ENCODE measurements around the gene RPS6KA3.
"Not testable (repeated sequence)": the region's sequence is repeated elsewhere in the genome, so short reads cannot be mapped to it uniquely, and the experiment has no call there.

Gene RPS6KA3

DNA sequence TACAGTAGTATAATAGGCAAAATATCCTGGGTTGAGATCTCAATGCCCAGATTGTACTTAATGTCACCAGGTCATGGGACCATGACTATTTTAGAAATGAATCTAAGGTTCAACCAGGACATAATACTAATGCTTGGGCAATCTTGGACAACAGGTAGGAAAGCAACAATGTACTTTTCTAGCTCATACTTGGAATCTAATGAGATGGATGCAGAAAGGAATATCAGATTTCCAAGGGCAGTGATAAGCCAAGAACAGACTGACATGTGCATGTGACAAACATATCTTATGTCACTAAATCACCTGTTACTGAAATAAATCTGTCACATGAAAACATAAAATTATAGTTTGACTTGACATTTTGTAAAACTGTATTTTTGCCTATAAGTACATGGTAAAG is 51.1 kb downstream of the RPS6KA3 start:
- DNase-seq, result no peak

DNA sequence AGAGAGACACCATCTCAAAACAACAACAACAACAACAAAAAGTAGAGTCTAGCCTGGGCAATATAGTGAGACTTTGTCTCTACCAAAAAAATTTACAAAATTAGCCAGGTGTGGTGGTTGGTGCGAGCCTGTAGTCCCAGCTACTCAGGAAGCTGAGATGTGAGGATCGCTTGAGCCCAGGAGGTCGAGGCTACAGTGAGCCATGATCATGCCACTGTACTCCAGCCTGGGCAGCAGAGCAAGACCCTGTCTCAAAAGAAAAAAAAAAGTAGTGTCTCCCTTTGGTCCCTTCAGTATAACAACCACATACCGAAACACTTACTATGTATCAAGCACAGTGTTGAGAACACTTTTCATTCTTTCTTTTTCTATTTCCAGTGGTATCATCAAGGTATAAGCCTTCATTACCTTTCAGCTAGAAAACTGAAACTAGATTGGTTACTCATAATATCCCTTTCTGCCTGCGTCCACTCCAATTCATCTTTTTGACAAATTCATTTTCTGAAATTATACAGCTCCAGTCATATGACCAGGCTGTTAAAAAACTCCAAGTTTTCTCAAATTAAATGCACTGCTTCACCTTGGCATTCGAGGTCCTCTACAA is 54.1 kb downstream of the RPS6KA3 start:
- DNase-seq, result no peak

DNA sequence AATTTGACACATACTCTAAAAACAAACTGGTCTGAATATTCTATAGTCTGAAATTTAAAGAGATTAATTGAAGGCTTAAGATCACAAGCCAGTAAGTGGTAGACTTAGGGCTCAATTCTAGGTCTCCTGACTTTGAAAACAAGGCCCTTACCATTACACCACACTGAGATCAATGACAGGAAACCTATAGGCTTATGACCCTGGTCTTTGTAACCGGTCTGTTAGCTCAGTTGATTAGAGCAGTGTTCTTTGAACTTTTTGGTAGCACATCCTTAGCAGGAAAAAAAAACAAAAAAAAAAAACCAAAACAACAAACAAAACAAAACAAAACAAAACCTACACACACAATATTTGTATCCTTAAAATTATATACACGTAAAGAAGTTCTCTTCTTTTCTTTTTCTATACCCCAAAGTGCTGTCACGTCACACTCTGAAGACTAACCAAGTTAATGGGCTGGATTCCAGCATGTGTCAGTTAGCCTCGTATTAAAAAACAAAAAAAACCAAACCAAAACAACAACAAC is 55.4 kb downstream of the RPS6KA3 start:
- DNase-seq, result no peak

DNA sequence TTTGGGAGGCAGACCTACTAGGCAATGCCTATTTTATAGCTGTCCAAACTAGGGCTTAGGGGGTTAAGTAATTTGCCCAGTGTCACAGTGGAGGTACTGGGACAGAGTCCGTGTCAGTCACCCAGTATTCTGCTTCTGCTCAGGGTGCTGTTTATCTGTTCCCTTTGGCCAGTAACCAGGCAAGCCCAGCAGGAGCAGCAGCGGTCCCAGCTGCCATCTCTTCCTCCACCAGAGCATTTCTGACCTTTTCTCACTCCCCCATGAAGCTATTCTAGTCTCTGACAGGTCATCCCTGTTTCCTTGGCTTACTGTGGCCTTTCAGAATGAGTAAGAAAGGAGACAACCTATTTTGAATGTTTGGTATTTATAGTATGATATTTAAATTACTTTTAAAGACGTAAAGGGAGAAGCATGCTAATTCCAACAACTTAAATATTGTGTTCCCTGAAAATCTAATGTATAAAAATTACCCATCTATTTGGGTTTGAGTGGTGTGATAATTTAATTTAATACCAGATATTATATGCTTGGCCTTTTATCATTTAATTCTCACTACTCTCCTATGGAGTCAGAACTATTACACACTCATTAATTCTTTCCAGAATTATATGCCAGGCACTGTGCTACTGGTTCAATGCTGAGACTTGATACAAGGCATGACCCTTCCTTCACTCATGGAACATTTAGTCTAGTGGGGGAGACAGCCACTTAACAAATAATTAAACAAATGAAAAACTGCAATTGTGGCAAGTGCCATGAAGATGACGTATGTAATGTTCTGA is 60.6 kb downstream of the RPS6KA3 start:
- no peak for DNase-seq

DNA sequence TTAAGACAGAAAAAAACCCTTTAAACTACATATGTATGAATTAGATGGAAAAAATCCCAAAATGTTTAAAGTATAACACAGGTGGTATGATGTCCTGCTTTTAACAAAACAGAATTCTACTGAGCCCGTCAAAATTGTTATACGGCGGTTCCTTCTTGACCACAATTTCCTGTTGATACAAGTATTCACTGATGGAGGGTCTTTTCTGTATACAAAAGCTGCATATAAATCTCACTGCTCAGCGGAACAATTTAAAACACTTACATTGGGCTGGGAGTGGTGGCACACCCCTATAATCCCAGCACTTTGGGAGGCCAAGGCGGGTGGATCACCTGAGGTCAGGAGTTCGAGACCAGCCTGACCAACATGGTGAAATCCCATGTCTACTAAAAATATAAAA is 62.4 kb downstream of the RPS6KA3 start:
- DNase-seq, result no peak

DNA sequence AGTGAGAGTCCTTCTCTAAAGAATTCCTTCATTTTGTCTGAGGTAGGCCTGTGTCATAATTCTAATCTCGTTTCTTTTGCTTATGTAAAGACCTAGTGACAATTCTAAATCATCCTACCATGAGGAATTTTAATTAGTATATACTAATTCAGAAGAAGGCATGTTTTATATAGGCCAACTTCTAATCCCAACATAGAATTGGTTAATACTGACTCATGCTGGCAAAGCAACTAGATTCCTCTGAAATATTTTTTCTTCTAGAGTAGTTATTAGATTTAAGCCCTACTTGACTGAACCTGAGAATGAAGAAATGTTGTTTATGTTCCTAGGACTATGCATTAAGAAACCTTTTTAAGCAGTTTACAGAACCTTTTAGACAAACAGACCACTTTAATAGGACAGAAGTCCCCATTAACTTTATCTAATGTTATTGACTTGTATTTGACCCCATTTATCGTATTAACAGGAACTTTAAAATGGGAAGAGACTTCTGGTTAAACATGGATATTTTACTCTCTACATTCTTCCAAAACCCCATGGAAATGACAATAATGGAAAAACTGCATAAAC is 69.0 kb downstream of the RPS6KA3 start:
- DNase-seq, result no peak

DNA sequence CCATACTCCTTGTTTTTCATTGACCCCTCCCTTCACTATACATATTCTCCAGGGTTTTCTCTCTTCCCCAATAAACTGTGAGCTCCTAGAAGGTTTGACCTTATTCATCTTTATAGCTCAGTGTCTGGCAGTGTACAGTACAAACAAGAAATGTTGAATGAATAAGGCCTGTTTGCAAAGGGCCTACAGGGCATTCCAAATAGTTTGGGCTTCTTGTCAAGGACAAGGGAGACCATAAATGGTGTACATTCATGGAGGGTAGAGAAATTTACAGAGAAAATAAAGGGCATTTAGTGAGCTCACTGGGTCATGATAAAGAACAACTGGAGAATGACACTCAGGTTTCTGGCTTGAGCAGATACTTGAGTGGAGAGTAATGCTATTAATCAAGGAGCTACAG is 77.5 kb downstream of the RPS6KA3 start:
- DNase-seq, result no peak

DNA sequence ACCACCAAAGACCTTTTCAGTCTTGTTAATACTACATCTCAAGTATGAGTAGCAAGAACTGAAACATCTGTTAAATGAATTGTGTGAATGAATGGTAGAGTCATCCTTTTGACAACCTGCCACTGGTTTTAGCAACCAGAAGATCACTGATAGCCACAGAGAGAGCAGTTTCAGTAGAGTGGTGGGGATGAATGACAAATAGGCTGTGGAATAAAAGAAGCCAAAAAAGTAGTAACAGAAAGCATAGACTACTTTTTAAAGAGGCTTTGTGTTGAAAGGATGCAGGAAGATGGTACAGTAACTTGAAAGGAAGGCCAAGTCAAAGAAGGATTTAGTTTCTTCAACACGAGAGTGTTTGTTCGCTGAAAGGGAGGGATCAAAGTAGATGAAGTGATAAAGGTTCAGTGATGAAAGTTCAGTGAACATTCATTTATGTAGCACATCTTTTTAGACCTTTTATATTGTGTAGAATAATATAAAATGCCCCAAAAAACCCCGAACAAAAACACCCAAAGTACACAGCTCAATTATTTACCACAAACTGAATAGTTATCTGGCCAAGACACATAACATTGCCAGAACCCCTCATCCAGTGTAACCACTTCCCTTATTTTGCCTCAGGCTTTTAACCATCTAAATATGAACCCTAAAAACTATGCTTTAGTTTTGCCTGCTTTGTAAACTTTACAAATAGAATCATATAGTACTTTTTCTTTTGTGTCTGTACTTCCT is 84.9 kb downstream of the RPS6KA3 start:
- no peak for DNase-seq

DNA sequence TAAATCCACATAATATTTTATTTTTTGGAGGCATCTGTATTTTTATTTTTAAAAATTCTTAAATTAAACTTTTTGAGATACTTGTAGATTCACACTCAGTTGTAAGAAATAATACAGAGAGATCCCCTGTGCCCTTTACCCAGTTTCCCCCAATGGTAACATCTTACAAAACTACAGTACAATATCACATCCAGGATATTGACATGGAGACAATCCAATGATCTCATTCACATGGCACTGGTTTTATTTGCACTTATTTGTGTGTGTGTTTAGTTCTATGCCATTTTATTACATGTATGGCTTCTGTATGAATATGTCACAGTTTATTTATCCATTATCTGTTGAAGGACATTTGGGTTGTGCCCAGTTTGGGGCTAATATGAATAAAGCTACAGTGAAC is 89.6 kb downstream of the RPS6KA3 start:
- no peak for DNase-seq

DNA sequence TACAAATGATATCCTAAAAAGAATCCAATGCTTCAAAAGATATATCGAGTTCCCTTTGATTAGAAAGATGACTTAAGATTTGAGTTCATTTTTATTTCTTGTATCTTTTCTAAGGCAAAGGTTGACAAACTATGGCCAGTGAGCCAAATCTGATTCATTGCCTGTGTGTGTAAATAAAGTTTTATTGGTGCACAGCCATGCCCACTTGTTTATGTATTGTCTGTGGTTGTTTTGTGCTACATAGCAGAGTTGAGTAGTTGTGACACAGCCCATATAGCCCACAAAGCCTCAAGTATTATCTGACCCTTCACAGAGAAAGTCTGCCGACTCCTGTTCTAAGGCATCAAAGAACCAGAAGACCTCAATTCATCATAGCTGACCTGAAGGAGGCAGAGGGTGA is 92.9 kb downstream of the RPS6KA3 start:
- DNase-seq, result no peak

DNA sequence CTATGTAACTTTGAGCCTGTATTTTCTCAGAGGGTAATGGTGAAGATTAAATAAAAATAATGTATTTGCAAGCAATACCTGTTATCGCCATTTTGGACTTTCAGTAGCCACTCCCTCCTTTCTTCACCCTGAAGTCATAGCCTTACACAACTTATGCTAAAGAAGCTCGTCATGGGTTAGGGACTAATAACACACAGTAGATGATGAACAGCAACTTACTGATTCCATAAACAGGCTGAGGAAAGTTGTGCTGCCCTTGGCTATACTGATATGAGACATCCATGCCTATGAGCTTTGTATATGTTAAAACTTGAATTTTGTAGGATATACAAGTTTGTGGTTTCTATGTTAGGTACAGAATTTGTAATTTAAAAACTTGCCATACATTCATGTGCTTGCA is 93.4 kb downstream of the RPS6KA3 start:
- no peak for DNase-seq

DNA sequence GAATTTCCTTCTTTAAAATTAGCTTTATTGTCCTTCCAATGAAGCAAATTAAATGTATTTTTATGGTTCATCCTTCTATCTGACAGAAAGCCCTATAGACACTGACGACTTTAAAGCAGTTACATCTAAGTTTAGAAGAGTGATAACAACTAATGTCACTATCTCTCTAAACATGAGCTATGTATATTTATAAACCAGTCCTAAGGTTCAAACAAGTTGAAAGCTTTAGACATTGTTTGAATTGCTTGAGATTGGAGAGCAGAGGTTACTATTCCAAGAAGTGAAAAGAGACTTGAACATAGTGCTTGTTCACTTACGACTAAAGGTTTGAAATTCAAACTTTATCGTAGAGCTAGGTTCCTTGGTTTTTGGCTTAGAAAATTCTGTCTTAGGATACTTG is 94.8 kb downstream of the RPS6KA3 start:
- DNase-seq, result no peak

DNA sequence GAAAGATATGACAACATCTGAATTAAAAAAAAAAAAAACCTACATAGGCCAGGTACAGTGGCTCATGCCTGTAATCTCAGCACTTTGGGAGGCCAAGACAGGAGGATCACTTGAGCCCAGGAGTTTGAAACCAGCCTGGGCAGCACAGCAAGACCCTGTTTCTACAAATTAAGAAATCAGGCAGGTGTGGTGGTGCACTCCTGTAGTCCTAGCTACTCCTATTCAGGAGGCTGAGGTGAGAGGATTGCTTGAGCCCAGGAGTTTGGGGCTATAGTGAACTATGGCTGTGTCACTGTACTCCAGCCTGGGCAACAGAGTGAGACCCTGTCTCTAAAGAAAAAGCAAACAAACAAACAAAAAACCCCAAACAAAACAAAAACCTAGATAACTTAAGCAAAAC is 104.2 kb downstream of the RPS6KA3 start:
- DNase-seq, result not testable (repeated sequence)

DNA sequence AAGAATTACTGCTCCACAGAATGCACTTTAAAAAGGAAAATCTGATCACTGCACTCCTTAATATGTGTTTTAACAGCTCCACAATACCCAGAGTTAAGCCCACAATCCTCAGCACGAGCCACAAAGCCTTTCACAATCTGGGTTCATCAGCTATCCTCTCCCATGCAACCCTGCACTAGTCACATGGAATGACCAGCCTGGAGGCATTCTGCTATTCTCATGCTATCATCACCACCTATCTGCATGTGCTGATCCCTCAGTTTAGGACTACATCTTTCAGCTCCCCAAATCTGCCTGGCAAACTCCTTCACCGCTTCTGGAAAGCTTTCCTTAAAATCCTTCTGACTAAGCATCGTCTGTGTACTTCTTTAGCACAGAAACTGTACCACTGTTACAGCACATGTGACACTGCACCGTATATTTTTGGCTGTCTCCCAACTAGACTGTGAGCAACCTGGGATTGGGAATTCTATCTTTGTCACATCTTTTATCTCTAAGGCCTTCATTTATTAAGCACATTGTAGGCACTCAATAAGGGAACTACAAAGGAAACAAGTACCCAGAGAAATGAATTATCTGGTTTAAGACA is 106.8 kb downstream of the RPS6KA3 start:
- DNase-seq, result no peak

DNA sequence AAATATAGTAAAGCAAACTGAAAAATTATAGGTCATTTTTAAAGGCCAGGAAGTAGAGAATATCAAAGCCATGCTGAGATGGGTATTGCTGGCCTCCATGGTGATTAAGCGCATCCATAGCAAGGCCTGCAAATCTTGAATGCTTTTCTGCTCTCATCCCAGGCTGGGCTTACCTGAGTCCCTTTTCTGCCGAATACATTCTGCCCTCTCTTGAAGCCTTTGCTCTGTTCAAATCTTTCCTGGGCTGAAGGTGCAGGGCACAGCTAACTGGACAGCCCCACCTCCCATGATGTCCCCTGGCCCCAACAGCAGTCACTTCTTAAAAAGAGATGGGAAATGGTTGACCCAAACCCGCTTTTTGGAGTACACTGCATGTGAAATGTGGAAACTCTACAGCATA is 115.0 kb downstream of the RPS6KA3 start:
- no peak for DNase-seq

DNA sequence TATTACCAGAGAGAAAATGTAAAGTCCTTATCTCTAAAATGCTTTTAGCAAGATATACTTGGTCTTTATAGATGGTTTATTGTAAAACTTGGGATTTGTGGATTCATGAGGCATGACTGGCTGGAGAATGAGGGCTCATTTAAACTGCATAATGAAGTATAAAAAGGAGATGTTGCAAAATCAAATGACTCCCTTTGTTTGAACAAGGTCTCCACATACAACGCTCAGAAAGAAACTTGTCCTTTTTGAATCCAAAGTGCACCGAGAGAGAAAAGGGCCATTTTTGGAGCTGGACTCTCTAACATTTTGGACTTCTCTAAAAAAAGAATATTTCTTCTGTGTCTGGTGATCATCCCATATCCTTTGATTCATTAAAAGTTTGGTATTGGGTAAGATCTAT is 117.4 kb downstream of the RPS6KA3 start:
- no peak for DNase-seq

DNA sequence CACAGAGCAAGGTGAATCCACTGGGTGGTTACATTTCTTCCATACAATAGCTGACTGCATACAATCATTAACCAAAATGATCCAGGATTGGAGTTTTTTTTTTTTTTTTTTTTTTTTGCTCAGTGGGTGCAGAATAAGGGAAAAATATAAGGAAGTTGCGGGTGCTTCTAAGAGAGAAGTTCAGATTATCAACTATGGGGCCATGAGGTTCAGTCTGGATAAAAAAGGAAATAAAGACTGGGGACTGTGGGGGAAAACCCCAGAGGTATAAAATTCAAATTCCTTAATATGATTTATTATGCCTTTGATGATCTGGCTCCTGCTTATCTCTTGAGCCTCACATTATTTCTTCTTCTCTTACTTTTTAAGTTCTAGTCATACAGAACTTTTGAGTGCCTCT is 119.1 kb downstream of the RPS6KA3 start:
- DNase-seq, result no peak

DNA sequence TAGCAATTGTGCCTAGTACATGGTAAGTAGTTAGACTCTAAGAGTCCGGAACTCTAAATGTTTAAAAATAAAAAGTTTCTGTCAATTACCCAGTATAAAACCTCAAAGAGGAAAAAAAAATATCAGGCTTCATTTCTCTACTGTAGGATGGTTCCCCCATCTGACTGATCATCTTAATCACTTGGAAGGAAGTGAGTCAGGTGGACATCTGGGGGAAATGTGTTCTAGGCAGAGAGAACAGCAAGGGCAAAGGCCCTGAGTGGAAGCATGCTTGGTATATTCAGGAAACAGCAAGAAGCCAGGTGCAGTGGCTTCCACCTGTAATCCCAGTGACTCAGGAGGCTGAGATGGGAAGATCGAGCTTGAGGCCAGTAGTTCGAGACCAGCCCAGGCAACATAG is 122.2 kb downstream of the RPS6KA3 start:
- no peak for DNase-seq

DNA sequence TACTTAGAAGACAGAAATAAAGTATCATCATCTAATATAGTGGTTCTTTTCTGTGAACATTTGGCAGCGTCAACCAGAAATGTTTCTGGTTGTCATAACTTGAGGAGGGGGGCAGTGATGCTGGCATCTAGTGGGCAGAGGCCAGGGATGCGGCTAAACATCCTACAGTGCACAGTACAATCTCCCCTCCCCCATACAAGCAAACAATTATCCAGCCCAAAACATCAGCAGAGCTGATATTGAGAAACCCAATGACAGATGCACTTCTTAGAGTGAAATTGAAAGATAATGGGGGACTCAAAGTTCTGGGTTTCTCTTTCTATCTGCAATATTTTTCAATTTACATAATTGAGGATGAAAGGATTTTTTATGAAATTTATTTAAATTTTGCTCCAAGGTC is 123.1 kb downstream of the RPS6KA3 start:
- no peak for DNase-seq

DNA sequence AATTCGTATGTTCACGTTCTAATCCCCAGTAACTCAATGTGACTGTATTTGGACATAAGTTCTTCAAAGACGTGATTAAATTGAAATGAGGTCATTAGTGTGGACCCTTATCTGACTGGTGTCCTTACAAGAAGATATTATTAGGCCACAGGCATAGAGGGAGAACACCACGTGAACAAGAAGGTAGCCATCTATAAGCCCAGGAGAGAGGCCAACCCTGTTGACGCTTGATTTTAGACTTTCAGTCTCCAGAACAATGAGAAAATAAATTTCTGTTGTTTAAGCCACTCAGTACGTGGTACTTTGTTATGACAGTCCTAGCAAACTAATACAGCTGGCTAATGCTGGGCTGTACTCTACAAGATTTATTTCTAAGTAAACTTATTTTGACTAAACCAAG is 123.6 kb downstream of the RPS6KA3 start:
- no peak for DNase-seq

DNA sequence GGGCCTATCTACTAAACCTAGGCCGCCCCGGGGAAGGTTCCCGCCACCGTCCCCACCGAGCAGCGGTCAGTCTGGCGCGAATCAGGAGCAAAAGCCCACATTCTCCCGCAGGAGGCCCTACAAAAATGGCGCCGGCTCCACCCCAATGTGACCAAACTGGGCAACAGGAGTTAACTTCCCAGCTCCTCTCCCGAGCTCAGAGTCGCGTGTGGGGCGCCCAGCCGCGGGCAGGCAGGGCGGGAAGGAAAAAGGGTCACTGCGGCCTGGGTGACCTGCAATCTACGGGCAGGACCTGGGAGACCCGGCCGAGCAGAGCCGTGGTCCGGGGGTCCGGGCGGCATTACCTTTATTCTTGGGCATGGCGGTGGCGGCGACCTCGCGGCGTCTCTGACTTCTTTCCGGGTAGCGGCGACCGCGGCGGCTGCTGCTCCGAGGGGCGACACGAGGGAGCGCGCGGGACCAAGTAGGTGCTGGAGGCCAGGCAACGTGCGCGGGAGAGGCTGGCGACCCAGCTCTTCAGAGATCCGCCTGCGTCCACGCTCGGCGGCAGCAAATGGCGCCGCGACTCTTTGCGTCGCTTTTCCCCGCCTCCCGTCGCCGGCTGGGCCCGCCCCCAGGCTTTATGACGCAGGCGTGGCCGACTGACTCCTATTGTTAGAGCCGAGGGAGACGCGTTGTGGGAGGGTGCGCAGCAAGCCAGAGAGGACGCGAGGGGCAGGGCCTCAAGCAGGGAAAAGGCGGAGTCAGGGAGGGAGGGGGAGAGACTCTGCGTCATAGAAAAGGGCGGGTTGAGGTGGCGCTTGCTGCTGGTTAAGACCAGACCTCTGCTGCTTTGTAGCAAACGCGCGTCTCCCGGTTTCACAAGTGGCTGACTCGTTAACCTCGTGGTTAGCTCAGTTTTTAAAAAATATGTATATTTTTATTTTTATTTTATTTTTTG is 125.2 kb downstream of the RPS6KA3 start, which contains the start of gene EIF1AX:
EIF1AX (minus strand) TSS at position 558 of the 940 bp plus-strand sequence; CDS start at position 360, 198 bp downstream.
- DNase-seq, result peak; percentile 94

DNA sequence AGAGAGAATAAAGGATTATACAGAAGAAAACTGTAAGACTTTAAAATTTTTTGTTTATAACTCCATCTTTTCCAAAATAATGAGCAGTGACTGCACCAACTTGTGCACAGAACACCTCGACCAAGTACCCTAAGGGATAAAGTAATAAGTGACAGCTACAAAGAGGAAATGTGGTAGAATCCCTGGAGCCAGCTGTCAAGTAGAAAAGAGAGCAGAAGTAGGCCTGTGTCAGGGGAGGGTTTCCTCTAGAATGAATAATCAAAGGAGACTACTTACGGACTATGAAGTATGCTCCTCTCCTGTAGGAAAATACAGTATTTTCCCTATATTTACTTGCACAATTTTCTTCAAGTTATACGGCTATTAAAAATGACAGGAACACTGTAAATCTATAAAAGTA is 126.3 kb downstream of the RPS6KA3 start:
- DNase-seq, result no peak
